HEK293T (cell line): ENCODE data around the gene MICAL2.

ENCODE experiments used
- CTCF ChIA-PET: fragments of 350-600 bp; formaldehyde crosslinking; extraction: SDS; loops from one replicate; lab custom pipeline; 2021; ENCODE audit warnings: antibody characterized with exemption, inconsistent platforms; lab: Yijun Ruan, JAX
- POLR2A ChIA-PET: fragments of 350-600 bp; formaldehyde crosslinking; extraction: SDS; loops from one replicate; lab custom pipeline; 2020; ENCODE audit warnings: antibody characterized with exemption, inconsistent platforms; lab: Yijun Ruan, JAX
- DNase-seq: peaks from one replicate; pipeline ENCODE4 v3.0.0; 2012; ENCODE audit warnings: mixed read lengths; ENCODE audit errors: extremely low spot score
- ARNT ChIP-seq: fragments of 450-650 bp; IDR thresholded peaks from 2 replicates; pipeline ENCODE4 v1.6.1; 2017; ENCODE audit warnings: mild to moderate bottlenecking
- BHLHE40 ChIP-seq: fragments of 450-650 bp; IDR thresholded peaks from 2 replicates; pipeline ENCODE4 v1.6.1; 2016; ENCODE audit warnings: mild to moderate bottlenecking, moderate library complexity, borderline replicate concordance
- CTBP1 ChIP-seq: fragments of 450-650 bp; IDR thresholded peaks from 2 replicates; pipeline ENCODE4 v1.6.1; 2016; ENCODE audit warnings: borderline replicate concordance
- ELF4 ChIP-seq: fragments of 450-650 bp; IDR thresholded peaks from 2 replicates; pipeline ENCODE4 v1.6.1; 2017; ENCODE audit warnings: antibody characterized with exemption
- FOXA1 ChIP-seq: fragments of 450-650 bp; IDR thresholded peaks from 2 replicates; pipeline ENCODE4 v1.6.1; 2016; ENCODE audit warnings: mild to moderate bottlenecking
- FOXK2 ChIP-seq: fragments of 450-650 bp; IDR thresholded peaks from 2 replicates; pipeline ENCODE4 v1.6.1; 2016; ENCODE audit warnings: mild to moderate bottlenecking
- FOXM1 ChIP-seq: fragments of 450-650 bp; IDR thresholded peaks from 2 replicates; pipeline ENCODE4 v1.6.1; 2017; ENCODE audit warnings: mild to moderate bottlenecking, borderline replicate concordance
- HDGF ChIP-seq: fragments of 450-650 bp; IDR thresholded peaks from 2 replicates; pipeline ENCODE4 v1.6.1; 2017; ENCODE audit warnings: antibody characterized with exemption, borderline replicate concordance
- L3MBTL2 ChIP-seq: fragments of 450-650 bp; conservative IDR thresholded peaks from 2 replicates; pipeline ENCODE4 v1.6.1; 2016; ENCODE audit warnings: mild to moderate bottlenecking
- LEF1 ChIP-seq: fragments of 450-650 bp; IDR thresholded peaks from 2 replicates; pipeline ENCODE4 v1.6.1; 2017; ENCODE audit warnings: mild to moderate bottlenecking, borderline replicate concordance
- NFRKB ChIP-seq: fragments of 450-650 bp; IDR thresholded peaks from 2 replicates; pipeline ENCODE4 v1.6.1; 2016; ENCODE audit warnings: mild to moderate bottlenecking, moderate library complexity
- PKNOX1 ChIP-seq: fragments of 450-650 bp; IDR thresholded peaks from 2 replicates; pipeline ENCODE4 v1.6.1; 2016
- SP1 ChIP-seq: fragments of 450-650 bp; IDR thresholded peaks from 2 replicates; pipeline ENCODE4 v1.6.1; 2017
- SUZ12 ChIP-seq: fragments of 450-650 bp; IDR thresholded peaks from 2 replicates; pipeline ENCODE4 v1.6.1; 2016; ENCODE audit warnings: mild to moderate bottlenecking
- TARDBP ChIP-seq: fragments of 450-650 bp; IDR thresholded peaks from 2 replicates; pipeline ENCODE4 v1.6.1; 2016
- ZNF384 ChIP-seq: fragments of 450-650 bp; IDR thresholded peaks from 2 replicates; pipeline ENCODE4 v1.6.1; 2016

MICAL2 gene

DNA sequence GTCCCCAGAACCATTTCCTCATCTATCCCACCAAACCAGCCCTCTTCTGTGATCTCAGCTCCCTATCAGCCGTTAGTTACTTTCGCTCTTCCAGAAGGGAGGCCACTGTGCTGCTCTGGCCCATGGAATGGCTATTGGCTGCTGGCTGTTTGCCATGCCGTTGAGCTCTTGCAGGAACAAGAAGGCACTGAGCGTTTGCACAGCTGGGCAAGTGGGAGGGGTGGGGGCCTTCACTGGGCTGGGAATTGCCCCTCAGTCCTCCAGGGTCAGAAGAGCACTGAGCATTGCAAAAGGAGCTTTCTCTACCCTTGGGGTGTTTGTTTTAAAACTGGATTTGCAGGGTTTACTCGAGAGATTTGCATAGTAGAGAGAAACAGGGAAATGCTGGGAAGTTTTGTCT is 137.9 kb downstream of the MICAL2 start:
- ChIA-PET CTCF (interaction anchor here (1.5 kb wide), 1 partner anchor 18 kb away, joined by 3 read pairs; no protein-coding TSS in a partner anchor), POLR2A (no interaction called here)
- DNase-seq, result no peak
- TF ChIP-seq SP1, result no peak
- TF ChIP-seq FOXA1, result no peak
- TF ChIP-seq ZNF384, result no peak
- TF ChIP-seq HDGF, result no peak
- no peak for TF ChIP-seq FOXK2
- TF ChIP-seq LEF1, result no peak
- TF ChIP-seq SUZ12, result no peak

- no peak for TF ChIP-seq ARNT
- no peak for TF ChIP-seq FOXA1
- TF ChIP-seq SUZ12, result no peak
- no peak for TF ChIP-seq L3MBTL2
- TF ChIP-seq FOXK2, result no peak
- TF ChIP-seq CTBP1, result no peak
- no peak for TF ChIP-seq LEF1
- no peak for TF ChIP-seq NFRKB
- TF ChIP-seq HDGF, result no peak
- DNase-seq, result no peak
- ChIA-PET POLR2A (no interaction called here), CTCF (interaction anchor here (1.5 kb wide), 1 partner anchor 17 kb away, joined by 3 read pairs; no protein-coding TSS in a partner anchor)
Measured at GRCh38 chr11:12249590-12250260, 139.3 kb downstream of the MICAL2 start.

DNA sequence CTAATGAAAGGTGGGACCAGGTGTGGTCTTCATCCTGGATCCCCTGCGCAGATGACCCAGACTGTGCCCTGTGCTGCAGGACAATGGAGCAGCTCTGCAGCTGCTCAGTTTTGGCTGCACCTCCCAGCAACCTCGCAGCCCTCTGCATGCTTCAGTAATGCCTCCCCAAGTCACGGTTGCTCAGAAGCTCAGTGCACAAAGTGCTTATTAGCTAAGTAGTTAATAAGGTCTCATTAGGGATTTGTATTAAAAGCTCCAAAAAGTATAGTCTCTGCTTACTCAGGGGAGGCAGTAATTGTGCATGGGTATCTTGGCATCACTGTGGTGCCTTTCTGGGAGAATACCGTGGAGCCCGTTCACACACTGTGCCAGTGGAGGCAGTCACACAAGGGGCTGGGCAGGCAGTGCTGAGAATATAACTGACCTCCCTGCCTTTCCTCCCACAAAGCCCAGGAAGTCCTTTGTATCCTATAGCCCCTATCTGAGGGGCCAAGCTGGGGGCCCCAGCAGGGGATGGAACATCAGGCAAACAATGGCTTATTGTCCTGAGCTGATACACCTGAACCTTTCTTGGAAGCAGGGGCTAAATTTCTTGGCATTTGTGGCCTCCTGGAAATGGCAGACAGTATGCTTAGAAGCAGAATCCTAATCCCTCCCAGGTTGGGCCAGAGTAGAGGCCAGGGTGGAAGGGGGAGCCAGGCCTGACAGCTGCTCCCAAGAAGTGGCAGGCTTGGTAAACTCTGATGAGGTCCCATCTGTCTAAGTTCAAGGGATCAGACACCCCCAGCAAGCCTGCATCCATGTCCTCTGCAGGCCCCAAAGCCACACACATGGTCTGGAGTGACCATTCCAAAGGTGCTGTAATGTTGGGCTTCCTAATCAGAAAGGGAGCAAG is 141.5 kb downstream of the MICAL2 start:
- no peak for DNase-seq
- ChIA-PET CTCF (no interaction called here), POLR2A (no interaction called here)
- TF ChIP-seq SUZ12 (no peak), FOXK2 (no peak), FOXM1 (no peak), BHLHE40 (no peak), LEF1 (no peak), ELF4 (no peak), ARNT (no peak), L3MBTL2 (no peak), TARDBP (no peak), FOXA1 (no peak), HDGF (no peak), NFRKB (no peak), SP1 (no peak), ZNF384 (no peak), CTBP1 (no peak)

- DNase-seq, result no peak
- TF ChIP-seq CTBP1 (no peak), HDGF (no peak)
- POLR2A ChIA-PET, result no interaction called here
- CTCF ChIA-PET, result no interaction called here
Measured at GRCh38 chr11:12253843-12254281, 143.5 kb downstream of the MICAL2 start.

GRCh38 chr11:12258451-12258850 is 148.1 kb downstream of the MICAL2 start:
- ChIA-PET CTCF (no interaction called here), POLR2A (no interaction called here)
- no peak for DNase-seq
- no peak for TF ChIP-seq ARNT
- no peak for TF ChIP-seq SUZ12
- no peak for TF ChIP-seq CTBP1

DNA sequence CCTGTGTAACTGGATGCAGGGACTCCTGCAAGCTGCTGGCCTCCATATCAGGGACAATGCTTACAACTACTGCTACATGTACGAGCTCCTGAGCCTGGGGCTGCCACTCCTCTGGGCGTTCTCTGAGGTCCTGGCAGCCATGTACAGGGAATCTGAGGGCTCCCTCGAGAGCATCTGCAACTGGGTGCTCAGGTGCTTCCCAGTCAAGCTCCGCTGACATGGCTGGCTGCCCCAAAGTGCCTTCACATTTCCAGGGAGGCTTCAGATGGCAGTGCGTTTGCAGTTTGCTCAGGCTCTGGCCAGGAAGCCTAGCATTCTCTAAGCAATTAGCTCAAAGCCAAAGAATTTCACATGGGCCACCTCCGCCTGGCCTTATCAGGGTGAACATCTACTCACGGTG is 149.6 kb downstream of the MICAL2 start:
- DNase-seq, result no peak
- TF ChIP-seq FOXM1, result no peak
- no peak for TF ChIP-seq SUZ12
- no peak for TF ChIP-seq ZNF384
- no peak for TF ChIP-seq L3MBTL2
- no peak for TF ChIP-seq HDGF
- no peak for TF ChIP-seq FOXK2
- no peak for TF ChIP-seq SP1
- no peak for TF ChIP-seq FOXA1
- no peak for TF ChIP-seq CTBP1
- TF ChIP-seq PKNOX1, result no peak
- TF ChIP-seq ELF4, result no peak
- ChIA-PET CTCF (no interaction called here), POLR2A (no interaction called here)

DNA sequence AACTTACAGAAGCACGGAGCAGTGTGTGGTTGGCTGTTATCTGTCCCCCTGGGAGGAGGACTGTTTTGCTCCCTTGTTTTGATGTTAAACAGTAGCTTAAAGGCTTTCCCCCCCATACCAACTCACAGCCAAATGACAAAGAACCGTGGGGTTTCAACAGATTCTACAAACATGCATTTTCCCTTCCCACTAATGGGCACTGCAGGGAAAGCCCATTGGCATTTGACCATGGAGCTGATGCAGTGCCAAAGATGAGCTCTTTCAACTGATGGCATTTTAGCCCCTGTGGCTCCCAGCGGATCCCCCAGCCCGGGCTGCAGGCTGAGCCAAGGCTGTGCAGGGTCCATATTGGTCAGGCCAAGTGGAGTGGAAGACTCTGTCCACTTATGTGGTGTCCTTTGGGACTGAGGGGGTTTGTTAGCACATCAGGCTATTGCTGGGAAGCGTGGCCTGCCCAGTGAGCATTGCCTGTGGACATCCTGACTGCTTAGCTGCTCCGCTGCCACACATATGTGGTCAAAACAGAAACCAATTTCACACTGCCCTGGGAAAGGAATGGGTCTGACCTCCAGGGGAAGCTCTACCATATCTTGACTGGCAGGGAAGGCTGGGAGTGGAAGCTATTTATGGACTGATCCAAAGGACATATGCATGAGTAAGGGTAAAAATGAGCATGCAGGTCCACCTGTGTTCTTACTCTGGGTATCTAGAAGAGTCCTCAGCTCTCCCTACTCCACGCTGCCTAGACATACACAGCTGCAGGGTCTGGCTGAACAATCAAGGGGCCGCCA is 150.5 kb downstream of the MICAL2 start:
- TF ChIP-seq NFRKB (no peak), PKNOX1 (no peak), L3MBTL2 (no peak), SP1 (no peak), ZNF384 (no peak), ARNT (no peak), SUZ12 (no peak), LEF1 (no peak), CTBP1 (no peak), FOXM1 (no peak), ELF4 (no peak), FOXK2 (no peak), FOXA1 (no peak), BHLHE40 (no peak), HDGF (no peak), TARDBP (no peak)
- DNase-seq, result no peak
- ChIA-PET POLR2A (no interaction called here), CTCF (interaction anchor here (0.6 kb wide), 1 partner anchor 205 kb away, joined by 4 read pairs; no protein-coding TSS in a partner anchor)
